ENCODE data around the gene USP11.
"Not testable (repeated sequence)": the region's sequence is repeated elsewhere in the genome, so short reads cannot be mapped to it uniquely, and the experiment has no call there.

USP11 gene

DNA sequence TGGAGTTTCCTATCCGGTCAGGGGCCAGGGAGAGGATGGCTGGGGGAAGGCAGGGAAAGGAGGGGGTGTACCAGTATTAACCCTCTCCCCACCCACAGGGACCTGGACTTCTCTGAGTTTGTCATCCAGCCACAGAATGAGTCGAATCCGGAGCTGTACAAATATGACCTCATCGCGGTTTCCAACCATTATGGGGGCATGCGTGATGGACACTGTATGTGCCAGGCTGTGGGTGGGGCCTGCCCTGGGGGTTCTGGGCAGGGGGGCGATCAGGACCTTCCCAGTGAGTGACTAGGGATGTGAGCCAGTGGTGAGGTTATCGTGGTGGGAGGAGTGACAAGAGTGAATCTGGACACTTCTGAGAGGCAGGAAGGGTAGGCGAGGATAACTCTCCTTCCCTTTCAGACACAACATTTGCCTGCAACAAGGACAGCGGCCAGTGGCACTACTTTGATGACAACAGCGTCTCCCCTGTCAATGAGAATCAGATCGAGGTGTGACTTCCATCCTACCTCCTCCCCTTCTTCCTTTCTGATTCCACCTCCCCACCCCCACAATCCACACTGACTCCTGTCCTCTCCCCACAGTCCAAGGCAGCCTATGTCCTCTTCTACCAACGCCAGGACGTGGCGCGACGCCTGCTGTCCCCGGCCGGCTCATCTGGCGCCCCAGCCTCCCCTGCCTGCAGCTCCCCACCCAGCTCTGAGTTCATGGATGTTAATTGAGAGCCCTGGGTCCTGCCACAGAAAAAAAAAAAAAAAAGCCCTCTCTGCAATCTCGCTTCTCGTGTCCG, 14.6 kb downstream of the USP11 start:
- no peak for DNase-seq (ENCODE audit: low spot score)

DNA sequence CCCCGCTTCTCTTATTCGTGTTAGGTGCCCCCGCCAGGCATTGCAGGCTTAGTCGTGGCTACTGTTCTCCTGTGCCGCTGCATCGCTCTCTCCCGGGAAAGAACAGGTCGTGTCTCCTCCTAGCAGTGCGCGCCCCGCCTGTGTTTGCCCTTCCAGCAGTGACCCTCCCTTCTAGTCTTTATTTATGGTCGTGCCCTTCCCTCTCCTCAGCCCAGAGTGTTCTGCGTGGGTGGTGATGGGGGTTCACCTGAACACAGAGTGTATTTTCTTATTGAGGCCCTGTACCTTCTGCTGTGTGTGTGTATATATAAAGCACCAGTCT, 15.2 kb downstream of the USP11 start:
- DNase-seq (ENCODE audit: low spot score): no peak

DNA sequence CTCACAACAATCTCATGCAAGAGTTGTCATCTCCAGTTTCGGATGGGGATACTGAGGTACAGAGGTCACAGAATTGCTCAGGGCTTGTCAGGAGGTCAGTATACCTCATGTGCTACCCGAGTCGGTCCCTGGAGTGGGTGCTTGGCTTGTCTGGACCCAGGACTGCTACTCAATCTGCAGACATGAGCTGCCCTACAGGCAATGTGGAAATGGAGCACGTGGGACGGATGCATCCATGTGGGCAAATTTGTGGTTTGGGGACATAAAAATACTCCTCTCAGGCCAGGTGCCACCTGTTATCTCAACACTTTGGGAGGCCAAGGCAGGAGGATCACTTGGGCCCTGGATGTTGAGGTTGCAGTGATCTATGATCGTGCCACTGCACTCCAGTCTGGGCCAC, 15.8 kb downstream of the USP11 start:
- no peak for DNase-seq (ENCODE audit: low spot score)

DNA sequence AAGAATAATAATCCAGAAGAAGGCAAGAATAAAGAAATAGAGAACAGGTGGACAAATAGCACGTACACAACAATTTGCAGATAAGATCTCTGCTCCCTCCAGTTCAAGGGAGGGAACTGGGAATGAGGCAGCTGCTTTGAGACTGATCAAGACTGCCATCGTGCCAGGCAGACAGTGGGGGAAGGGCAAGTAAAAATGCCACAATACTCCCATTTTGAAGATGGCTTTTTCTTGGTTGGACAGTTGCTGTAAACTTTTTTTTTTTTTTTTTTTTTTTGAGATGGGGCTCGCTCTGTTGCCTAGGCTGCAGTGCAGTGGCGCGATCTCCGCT, 17.2 kb downstream of the USP11 start:
- no peak for DNase-seq (ENCODE audit: low spot score)

DNA sequence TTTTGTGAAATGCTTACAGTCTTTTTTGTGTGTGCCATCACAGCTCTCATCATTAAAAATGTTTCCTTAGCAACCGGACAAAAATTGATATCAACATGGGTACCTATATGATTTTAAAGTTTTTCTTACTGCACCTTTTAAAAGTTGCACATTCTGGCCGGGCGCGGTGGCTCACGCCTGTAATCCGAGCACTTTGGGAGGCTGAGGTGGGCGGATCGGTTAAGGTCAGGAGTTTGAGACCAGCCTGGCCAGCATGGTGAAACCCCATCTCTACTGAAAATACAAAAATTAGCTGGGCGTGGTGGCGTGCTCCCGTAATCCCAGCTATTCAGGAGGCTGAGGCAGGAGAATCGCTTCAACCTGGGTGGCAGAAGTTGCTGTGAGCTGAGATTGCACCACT, 24.8 kb downstream of the USP11 start:
- not testable (repeated sequence) for DNase-seq (ENCODE audit: low spot score)

DNA sequence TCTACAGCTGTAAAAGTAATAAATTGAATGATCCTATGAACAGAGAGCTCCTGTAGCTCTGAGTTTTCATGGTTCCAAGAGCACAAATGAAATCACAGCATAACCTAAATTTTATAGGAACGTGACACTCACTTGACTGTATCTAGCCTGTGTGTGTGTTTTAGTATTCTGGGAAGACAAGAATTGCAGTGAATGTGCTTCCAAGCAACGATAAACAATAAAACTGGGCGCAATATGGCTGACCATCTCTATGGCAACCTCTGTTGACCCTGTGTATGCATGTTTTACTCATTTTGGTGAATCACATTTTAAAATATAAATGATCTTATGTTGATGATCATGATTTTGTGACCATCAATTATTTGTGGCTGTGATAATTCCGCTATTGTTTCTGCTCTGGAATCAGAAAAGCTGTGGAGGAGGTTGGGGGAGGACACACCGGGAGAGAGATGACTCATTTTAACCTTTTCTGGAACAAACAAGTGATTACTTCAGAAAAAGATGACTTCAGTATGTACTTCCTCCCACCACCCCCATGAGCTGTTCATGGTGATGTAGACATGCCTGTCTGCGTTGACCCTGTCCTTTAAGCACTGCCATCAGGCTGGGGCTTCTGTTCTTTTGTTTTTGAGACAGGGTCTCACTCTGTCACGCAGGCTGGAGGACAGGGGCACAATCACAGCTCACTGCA, 31.8 kb downstream of the USP11 start:
- no peak for DNase-seq (ENCODE audit: low spot score)

DNA sequence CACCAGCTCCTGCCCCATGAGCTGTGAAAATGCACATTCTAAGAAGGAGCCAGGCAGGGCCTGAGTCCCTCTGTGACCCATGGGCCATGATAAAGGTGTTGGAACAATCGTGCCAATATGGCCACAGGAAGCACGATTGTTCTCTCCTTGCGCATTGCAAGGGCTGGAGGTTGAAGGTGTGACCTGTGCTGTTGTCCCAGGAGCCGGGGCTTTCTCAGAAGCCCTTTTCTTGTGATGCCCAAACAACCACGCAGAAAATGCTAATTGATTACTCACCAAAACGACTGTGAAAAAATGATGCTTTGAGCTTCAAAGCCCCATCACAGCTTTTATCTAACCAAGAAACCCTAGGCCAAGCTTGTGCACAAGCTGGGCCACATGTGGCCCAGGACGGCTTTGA, 33.8 kb downstream of the USP11 start:
- DNase-seq (ENCODE audit: low spot score): no peak

DNA sequence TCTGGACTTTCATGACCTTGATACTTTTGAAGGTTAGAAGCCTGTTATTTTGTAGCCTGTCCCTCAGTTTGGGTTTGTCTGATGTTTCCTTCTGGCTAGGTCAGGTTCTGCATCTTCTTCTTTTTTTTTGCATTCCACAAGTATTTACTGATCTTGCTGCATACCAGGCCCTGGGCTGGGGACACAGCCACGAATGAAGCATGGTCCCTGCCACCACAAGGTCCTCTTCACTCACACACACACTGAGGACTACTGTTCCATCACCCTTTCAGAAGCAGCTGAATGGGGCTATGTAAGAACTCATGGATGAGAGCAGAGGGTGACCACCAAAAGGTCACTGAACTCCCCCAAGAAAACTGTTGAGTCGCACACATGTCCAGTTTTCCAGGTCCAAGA, 39.2 kb downstream of the USP11 start:
- DNase-seq (ENCODE audit: low spot score): no peak

DNA sequence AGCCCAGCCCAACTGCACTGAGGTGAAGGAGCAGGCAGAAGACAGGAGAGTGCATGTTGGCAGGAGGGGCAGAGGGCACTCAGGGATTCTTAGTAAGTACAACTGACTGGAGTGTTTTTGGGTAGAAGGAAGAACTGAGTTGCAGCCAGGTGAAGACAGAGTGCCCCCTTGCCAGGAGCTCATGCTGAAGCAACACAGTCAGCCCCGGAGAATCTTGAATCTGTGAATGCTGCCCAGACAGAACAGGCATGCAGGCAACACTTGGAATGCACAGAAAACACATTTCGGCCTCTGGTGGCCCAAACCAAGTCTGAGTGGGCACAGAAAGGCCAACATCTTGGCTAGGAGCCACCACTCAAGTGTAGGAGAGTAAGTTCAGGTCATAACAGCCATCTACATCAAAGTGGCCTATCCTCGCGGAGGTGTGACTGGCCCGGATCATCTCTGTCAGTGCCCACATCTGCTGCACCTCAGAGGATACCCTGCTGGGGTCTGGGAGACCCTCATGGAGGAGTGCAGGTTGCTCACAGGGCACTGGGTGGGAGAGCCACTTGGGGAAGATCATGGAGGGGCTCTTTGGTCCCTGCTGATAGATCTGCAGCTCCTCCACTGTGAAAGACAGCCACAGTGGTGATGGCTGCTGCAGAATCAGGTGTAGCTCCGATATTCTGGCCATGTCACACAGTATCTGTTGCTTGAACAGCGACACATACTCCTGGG, 40.4 kb downstream of the USP11 start:
- DNase-seq (ENCODE audit: low spot score): no peak

DNA sequence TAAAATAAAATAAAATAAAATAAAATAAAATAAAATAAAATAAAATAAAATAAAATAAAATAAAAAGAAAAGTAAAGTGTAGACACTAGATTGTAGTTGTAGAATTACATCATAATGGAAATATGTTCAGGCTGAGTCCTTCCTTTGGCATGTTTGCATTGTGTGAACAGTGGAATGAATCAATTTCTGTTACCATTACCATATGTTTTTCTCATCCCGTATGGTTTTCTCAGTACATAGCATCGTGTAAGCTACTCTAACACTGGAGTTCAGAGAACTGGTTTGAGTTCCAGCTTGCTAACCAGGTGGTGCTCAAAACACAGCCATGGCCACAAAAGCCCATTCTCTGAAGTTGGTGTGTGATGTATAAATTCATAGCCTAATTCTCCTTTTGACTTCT, 45.9 kb downstream of the USP11 start:
- DNase-seq (ENCODE audit: low spot score): no peak

DNA sequence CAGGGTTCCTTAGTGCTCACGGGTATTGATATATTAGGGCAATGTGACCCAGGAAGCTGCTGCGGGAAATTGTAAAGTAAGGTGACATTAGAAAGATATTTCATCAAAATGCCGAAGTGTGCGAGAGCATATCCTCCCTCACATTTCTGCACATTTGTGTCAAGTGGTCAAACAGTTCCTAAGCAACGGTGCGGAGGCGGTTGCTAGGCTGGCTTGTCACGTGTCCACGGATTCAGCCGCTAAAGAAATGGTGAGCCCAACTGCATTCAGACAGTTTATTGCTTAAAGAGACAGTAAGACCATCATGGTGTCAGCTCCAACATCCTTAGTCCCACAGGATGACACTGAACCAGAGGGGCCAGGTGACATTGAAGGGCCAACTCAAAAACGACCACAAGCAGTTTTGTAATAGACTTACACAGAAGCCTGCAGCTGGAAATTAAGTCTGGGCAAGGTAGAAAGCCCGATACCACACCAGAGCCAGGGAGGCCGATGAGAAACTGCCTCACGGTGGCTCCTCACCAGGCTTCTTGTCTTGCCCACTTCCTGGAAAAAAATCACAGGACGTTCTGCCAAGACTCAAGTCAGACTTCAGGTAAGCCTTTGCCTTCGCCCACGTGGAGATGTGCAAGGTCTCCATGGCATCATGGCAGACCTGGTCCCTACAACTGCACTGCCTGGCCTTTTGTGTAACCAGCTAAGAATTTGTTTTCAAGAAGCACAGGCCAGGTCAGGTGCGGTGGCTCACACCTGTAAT, 50.4 kb downstream of the USP11 start:
- DNase-seq (ENCODE audit: low spot score): no peak

DNA sequence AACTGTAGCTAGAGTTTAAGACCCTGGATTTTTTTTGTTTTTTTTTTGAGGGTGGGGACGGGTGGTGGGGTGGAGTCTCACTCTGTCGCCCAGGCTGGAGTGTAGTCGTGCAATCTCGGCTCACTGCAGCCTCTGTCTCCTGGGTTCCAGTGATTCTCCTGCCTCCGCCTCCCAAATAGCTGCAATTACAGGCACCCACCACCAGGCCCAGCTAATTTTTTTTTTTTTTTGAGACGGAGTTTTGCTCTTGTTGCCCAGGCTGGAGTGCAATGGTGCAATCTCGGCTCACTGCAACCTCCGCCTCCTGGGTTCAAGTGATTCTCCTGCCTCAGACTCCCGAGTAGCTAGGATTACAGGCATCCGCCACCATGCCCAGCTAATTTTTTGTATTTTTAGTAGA, 51.8 kb downstream of the USP11 start:
- not testable (repeated sequence) for DNase-seq (ENCODE audit: low spot score)

DNA sequence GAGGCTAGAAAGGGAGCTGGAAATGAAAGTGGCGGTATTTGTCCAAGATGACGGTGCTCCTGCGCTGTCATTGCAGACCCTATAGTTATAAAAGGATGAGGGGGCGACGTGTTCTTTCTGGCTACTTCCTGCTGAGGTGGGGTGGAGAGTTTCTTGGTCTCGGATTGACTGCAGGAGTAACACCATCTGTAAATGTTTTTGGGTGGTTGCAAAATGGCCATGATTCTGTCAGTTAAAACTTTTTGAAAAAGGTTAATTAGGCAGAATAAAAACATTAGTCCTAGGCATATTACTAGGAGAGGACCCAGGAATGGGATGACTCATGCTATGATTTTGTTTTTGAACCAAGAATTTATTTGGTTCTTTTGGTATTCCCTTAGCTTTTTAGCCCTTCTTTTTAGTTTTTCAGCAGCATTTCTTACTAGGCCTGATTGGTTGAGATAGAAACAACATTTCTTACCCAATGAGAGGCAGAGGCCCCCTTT, 53.1 kb downstream of the USP11 start:
- DNase-seq (ENCODE audit: low spot score): no peak

DNA sequence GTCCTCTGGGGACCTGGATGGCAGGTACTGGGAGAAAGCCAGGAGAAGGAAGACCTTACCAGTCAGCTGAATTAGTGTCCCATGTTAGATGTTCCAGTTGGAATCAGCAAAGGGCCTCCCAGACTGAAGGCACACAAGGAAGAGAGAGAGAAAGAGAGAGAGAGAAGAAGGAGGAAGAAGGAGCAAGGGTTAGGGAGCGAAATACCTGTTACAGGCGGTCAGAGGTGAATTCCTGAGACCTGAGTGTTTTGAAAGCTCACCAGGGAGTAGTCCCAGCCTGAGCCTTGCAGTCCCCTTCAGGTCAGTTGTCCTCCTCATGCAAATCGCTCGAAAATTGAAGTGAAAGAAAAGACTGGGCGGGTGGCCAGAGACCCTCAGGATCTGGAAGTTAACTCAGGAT, 60.3 kb downstream of the USP11 start:
- no peak for DNase-seq (ENCODE audit: low spot score)

DNA sequence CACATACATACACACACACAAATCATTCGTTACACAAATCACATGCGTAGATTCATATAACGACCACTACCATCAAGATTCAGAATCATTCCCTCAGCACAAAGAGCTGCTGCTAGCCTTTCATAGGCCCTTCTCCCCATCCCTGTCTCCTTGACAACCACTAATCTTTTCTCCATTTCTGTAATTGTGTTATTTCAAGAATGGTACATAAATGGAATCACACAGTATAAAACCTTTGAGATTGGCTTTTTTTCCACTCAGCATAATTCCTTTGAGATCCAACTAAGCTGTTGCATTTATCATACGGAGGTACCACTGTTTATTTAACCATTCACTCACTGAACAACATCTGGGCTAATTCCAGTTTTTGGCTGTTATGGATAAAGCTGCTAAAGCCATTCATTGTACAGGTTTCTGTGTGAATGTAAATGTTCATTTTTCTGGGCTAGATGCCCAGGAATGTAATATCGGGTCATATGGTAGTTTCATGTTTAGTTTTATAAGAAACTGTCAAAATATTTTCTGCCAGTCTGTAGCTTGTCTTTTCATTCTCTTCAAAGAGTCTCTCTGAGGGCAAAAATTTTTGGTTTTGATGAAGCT, 64.1 kb downstream of the USP11 start:
- DNase-seq (ENCODE audit: low spot score): no peak

DNA sequence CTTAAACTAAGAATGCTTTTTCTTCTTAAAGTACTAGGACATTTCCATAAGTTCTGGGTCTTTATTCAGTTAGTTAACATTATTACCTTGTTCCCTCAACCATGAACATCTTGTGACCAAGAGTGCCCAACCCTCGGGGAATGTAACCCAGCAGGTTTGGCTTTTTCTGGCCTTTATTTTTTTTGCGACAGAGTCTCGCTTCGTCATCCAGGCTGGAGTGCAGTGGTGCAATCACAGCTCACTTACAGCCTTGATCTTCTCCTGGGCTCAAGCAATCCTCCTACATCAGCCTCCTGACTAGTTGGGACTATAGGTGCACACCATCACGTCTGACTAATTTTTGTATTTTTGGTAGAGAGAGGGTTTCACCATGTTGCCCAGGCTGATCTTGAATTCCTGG, 65.1 kb downstream of the USP11 start:
- DNase-seq (ENCODE audit: low spot score): no peak
